ENCODE measurements around the gene DNM3.

The DNM3 gene

DNA sequence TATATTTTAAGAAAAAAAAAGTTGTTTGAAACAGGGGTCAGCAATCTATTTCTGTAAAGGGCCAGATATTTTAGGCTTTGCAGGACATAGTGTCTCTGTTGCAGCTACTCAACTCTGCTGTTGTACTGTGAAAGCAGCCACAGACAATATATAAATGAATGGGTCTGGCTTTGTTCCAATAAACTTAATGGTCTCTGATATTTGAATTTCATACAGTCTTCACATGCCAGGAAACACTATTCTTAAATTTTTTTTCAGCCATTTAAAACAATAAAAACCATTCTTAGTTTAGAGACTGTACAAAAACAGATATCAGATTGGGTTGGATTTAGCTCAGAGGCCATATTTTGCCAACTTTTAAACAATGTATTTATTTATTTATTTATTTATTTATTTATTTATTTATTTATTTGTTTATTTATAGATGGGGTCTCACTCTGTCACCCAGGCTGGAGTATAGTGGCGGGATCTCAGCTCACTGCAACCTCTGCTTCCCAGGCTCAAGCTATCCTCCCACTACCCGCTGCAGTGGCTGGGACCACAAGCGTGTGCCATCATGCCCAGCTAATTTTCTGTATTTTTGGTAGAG is 102.8 kb downstream of the DNM3 start:
- no peaks in the 10 kb centered on the region for H3K4me1 Mint-ChIP-seq
- H3K27ac Mint-ChIP-seq = no peak overlapping the region
- DNase-seq (ENCODE audit: low spot score in 2 of 2) = no peak
- no peaks in the 10 kb centered on the region for H3K9me3 Mint-ChIP-seq
- no peaks in the 10 kb centered on the region for H3K36me3 Mint-ChIP-seq
- no peak overlapping the region for H3K4me3 Mint-ChIP-seq
- ATAC-seq = no peak

DNA sequence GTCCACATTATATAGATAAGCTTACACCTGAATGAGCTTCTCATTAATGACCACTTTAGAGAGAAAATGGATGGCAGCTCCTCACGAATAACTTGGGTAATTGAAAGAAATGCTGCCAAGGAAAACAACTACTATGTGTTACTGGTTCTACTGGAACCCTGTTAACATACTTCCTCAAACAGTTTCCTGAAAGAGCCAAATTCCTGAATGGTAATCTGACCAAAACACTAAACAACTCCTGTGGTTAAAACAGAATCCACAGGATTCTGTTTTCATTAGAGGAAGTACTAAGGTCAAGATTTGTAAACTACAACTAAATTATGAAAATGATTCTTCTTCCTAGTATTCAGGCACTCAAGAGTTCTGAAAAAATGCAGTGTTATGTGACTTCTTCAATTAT is 107.2 kb downstream of the DNM3 start:
- Mint-ChIP-seq H3K9me3 (no peaks in the 10 kb centered on the region), H3K36me3 (no peaks in the 10 kb centered on the region), H3K27ac (no peak overlapping the region), H3K4me1 (no peaks in the 10 kb centered on the region), H3K4me3 (no peak overlapping the region)
- DNase-seq (ENCODE audit: low spot score in 2 of 2) (no peak), ATAC-seq (no peak)

DNA sequence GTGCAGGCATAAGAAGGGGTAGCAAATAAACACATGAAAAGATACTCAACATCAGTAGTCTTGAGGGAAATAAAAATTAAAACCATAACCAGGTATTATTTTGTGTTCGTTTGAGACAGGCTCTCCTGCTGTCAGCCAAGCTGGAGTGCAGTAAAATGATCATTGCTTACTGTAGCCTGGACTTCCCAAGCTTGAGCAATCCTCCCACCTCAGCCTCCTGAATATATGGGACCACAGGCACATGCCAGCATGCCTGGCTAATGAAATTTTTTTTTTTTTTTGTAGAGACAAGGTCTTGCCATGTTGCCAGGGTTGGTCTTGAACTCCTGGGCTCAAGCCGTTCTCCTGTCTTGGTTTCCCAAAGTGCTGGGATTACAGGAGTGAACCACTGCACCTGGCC is 108.0 kb downstream of the DNM3 start:
- H3K9me3 Mint-ChIP-seq = no peaks in the 10 kb centered on the region
- no peaks in the 10 kb centered on the region for H3K36me3 Mint-ChIP-seq
- ATAC-seq (no peak), DNase-seq (ENCODE audit: low spot score in 2 of 2) (no peak)
- H3K4me3 Mint-ChIP-seq = no peak overlapping the region
- H3K4me1 Mint-ChIP-seq = no peaks in the 10 kb centered on the region
- H3K27ac Mint-ChIP-seq = no peak overlapping the region

DNA sequence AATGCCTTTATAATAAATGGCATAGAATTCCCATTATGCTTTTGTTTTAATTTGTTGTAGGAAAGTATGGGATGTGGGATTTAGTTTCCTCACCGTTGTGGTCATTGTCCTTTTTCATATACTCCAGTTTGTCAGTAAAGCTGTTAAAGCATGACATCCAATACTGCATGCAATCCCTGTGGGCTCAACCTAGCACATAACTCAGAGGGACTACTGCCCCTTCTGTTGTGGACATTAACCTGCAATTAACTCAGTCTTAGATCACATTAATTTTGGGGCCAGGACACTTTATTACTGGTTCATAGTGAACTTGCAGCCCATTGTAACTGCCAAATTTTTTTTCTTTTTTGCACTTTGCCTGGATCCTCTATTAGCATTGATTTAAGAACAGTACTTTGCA is 112.5 kb downstream of the DNM3 start:
- no peaks in the 10 kb centered on the region for H3K4me1 Mint-ChIP-seq
- no peaks in the 10 kb centered on the region for H3K36me3 Mint-ChIP-seq
- DNase-seq (ENCODE audit: low spot score in 2 of 2) (no peak), ATAC-seq (no peak)
- H3K9me3 Mint-ChIP-seq = no peaks in the 10 kb centered on the region
- no peak overlapping the region for H3K27ac Mint-ChIP-seq
- no peak overlapping the region for H3K4me3 Mint-ChIP-seq

DNA sequence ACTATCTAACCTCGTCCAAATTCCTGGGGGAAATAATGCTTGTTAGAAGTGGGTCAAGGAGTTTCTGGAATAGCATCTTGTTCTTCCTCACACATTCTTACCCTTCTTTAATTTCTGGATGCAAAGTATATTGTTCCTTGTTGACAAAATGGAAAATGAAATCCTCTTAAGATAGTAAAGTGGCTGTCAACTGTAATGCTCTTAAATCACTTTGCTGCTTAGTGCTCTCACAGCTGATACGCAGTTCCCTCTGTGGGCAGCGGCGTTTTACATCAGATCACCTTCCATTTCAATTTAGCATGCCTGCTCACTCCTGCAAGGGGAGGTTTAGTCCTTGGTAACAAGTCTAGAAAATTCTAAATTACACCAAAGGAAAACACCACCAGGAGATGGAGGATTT is 113.1 kb downstream of the DNM3 start:
- no peaks in the 10 kb centered on the region for H3K9me3 Mint-ChIP-seq
- ATAC-seq = no peak
- no peak overlapping the region for H3K4me3 Mint-ChIP-seq
- no peak for DNase-seq (ENCODE audit: low spot score in 2 of 2)
- H3K27ac Mint-ChIP-seq = no peak overlapping the region
- H3K36me3 Mint-ChIP-seq = no peaks in the 10 kb centered on the region
- H3K4me1 Mint-ChIP-seq = no peaks in the 10 kb centered on the region

DNA sequence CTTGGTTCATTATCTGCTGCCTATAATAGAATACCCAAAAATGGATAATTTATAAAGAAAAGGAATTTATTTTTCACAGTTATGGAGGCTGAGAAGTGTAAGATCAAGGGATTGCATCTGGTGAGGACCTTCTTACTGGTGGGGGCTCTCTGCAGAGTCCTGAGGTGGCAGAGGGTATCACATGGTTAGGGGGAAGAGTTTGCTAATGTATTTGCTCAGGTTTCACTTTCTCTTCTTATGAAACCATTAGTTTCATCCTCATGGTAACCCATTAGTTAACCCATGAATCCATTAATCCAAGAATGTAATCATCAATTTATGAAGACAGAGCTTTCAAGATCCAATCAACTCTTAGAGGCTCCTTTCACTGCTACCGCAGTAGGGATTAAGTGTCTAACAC is 120.6 kb downstream of the DNM3 start:
- no peak for DNase-seq (ENCODE audit: low spot score in 2 of 2)
- H3K4me1 Mint-ChIP-seq = no peaks in the 10 kb centered on the region

DNA sequence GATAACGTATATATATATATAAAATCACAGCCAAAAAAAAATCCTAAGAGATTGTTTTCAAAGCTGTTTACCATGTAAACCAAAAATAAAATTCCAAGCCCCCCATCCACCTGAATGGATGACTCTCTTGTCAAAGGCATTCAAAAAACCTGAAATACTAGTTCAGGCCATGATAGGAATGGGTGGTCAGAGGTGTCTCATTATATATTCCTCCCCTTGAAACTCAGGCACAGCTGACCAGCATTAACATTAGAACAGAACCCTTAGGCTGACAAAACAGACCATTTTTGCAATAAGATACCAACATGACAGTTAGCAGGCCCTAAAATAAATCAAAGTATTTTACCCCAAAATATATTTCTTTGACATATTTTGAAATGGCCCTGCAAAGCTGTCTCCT is 122.5 kb downstream of the DNM3 start:
- no peaks in the 10 kb centered on the region for H3K9me3 Mint-ChIP-seq
- H3K27ac Mint-ChIP-seq = no peak overlapping the region
- no peak overlapping the region for H3K4me3 Mint-ChIP-seq
- DNase-seq (ENCODE audit: low spot score in 2 of 2) (no peak), ATAC-seq (no peak)
- no peaks in the 10 kb centered on the region for H3K4me1 Mint-ChIP-seq
- no peaks in the 10 kb centered on the region for H3K36me3 Mint-ChIP-seq

More for the DNA sequence above, 120.6 kb downstream of the DNM3 start:
- Mint-ChIP-seq H3K4me3 (no peak overlapping the region), H3K27ac (no peak overlapping the region), H3K9me3 (no peaks in the 10 kb centered on the region), H3K36me3 (no peaks in the 10 kb centered on the region)
- no peak for ATAC-seq

DNA sequence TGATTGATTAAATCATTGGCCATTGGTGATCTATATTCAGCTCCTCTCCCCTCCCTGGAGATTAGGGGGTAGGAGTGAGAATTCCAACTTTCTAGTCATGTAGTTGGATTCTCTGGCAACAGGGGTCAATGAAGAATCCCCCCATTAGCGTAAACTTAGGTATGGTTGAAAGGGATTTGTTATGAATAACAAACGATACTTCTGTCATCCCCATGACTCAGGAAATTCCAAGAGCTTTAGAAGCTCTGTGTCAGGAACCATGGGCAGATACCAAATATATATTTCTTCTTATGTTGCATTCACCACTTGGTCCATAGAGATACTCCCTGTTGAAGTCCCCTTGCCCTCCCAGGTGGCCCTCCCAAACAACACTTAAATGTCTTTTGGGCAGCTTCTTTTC is 124.5 kb downstream of the DNM3 start:
- no peak overlapping the region for H3K27ac Mint-ChIP-seq
- H3K36me3 Mint-ChIP-seq = no peaks in the 10 kb centered on the region
- DNase-seq (ENCODE audit: low spot score in 2 of 2) (no peak), ATAC-seq (no peak)
- H3K9me3 Mint-ChIP-seq = no peaks in the 10 kb centered on the region
- no peak overlapping the region for H3K4me3 Mint-ChIP-seq
- H3K4me1 Mint-ChIP-seq = no peaks in the 10 kb centered on the region

DNA sequence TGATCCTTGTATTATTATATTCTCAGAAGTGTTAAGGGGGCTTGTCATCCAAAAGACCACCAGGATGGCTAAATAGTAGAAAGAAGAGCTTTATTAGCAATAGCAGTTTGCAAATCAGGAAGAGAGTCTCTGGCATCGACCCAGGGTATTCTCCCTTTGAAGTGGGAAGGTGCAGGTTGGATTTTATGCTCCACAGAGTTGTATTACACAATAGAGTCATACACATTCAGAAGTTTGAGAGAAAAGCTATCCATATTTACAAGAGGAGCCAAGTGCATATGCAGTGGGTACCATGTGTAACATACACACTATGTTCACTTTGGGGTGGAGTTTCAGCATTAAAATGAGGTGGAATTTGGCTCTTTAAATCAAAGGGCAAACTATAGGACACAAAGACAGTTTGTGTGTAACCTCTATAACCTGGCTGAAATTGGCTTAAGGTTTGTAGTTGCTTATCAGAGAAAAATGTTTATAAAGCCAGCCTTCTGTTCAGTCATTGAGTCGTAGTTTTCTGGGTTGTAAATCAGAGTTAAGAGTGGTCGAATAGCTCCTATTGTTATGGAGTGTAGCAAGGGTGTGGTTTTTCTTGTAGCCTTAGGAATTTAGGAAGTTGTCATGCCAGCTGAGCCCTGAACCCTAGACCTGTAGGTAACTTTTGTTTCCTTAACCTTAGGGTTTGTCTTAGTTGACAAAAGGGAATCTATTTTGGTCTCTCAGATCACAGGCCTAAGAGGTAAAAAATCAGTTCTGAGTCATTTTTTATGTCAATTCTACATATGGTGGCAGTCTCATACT is 125.3 kb downstream of the DNM3 start:
- H3K4me1 Mint-ChIP-seq = no peaks in the 10 kb centered on the region
- no peak overlapping the region for H3K4me3 Mint-ChIP-seq
- H3K27ac Mint-ChIP-seq = no peak overlapping the region
- DNase-seq (ENCODE audit: low spot score in 2 of 2) = no peak
- H3K9me3 Mint-ChIP-seq = no peaks in the 10 kb centered on the region
- ATAC-seq = no peak
- H3K36me3 Mint-ChIP-seq = no peaks in the 10 kb centered on the region

DNA sequence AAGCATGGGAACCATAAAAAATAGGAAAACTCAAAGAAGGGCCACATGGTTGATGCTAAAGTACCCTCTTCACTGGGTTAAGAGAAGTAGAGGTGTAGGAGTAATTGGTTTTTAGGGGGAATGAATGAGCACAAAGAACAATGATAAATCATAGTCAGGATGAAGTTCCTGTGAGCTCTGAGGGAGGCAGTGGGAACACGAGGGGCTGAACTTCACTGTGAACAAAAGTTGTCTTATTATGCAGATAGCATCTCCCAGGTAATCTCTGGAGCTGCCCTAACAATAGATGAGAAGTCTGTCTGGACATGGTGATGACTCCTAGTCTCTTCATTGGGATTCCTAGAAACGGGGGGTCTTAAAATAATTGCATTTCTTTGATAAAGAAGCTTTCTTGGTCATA is 127.9 kb downstream of the DNM3 start:
- DNase-seq (ENCODE audit: low spot score in 2 of 2) (no peak), ATAC-seq (no peak)
- Mint-ChIP-seq H3K4me1 (no peaks in the 10 kb centered on the region), H3K36me3 (no peaks in the 10 kb centered on the region), H3K27ac (no peak overlapping the region), H3K9me3 (no peaks in the 10 kb centered on the region), H3K4me3 (no peak overlapping the region)

DNA sequence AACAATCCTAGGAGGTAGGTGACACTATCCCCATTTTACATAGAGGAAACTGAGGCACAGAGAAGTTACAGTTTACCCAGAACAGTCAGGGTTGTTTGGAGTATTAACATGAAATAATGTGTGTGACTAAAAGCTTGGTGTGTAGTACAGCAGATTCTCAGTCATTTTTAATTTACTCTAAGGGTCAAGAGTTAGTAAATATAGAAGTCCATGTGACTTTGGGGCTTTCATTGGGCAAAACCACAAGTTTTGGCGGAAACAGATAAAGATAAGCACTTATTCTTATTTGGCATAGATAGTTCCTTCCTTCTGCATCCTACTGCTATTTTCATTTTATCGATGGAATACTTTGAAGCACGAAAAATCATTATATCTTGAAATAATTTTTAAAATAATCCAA is 128.5 kb downstream of the DNM3 start:
- no peak for ATAC-seq
- H3K27ac Mint-ChIP-seq = no peak overlapping the region
- DNase-seq (ENCODE audit: low spot score in 2 of 2) = no peak
- no peak overlapping the region for H3K4me3 Mint-ChIP-seq
- H3K4me1 Mint-ChIP-seq = no peaks in the 10 kb centered on the region
- no peaks in the 10 kb centered on the region for H3K9me3 Mint-ChIP-seq
- H3K36me3 Mint-ChIP-seq = no peaks in the 10 kb centered on the region

DNA sequence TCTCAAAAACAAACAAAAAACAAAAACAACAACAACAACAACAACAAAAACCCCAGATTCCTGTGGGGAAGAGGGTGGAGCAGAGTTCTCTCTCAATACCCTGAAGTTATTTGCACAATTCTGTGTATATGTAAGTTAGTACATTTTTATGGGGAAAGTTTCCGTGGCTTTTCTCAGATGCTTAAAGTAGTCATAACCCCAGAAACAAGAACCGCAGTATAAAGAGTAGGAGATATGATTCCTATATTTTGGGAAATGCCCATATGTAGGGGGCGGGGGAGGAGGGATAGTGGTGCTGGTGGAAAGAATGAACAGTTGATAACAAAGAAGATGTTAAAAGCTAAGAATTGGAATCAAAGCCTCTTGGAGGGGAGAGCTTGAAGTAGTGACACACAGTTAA is 131.5 kb downstream of the DNM3 start:
- Mint-ChIP-seq H3K4me1 (no peaks in the 10 kb centered on the region), H3K36me3 (no peaks in the 10 kb centered on the region), H3K9me3 (no peaks in the 10 kb centered on the region), H3K27ac (no peak overlapping the region), H3K4me3 (no peak overlapping the region)
- DNase-seq (ENCODE audit: low spot score in 2 of 2) (no peak), ATAC-seq (no peak)

DNA sequence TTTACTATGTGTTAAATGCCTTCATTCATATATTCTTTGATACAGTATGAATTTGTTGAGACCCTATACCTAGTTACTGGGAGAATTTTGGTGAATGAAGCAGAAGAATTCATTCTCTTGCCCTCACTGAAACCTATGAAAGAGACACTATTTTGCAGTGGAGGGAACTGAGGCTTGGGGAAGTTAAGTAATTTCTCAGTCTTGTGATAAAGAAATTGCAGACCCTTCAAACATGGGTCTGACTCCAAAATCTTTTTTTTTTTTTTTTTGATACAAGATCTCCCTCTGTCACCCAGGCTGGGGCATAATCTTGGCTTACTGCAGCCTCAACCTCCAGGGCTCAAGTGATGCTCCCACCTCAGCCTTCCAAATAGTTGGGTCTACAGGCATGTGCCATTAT is 132.1 kb downstream of the DNM3 start:
- Mint-ChIP-seq H3K36me3 (no peaks in the 10 kb centered on the region), H3K27ac (no peak overlapping the region), H3K4me1 (no peaks in the 10 kb centered on the region), H3K9me3 (no peaks in the 10 kb centered on the region), H3K4me3 (no peak overlapping the region)
- ATAC-seq (no peak), DNase-seq (ENCODE audit: low spot score in 2 of 2) (no peak)

DNA sequence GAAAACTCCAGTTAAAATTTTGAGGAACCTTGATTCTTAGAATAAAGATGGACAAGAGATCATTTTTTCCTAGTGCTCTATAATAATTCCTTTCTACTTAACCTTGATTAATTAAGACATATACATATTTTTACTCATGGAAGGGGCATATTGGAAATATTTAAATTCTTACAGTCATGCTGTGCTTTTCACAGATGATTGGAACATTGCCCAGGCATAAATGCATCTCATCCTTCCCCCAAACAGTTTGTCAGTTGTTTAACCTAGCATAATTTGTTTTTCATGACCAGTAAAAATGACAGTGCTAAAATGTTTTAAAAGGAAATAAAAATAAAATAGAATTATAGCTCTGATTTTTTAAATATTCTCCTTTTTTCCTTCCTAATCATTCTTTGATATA is 140.0 kb downstream of the DNM3 start:
- Mint-ChIP-seq H3K36me3 (no peaks in the 10 kb centered on the region), H3K4me1 (no peaks in the 10 kb centered on the region), H3K27ac (no peak overlapping the region), H3K9me3 (no peaks in the 10 kb centered on the region), H3K4me3 (no peak overlapping the region)
- ATAC-seq = no peak
- DNase-seq (ENCODE audit: low spot score in 2 of 2) = no peak

DNA sequence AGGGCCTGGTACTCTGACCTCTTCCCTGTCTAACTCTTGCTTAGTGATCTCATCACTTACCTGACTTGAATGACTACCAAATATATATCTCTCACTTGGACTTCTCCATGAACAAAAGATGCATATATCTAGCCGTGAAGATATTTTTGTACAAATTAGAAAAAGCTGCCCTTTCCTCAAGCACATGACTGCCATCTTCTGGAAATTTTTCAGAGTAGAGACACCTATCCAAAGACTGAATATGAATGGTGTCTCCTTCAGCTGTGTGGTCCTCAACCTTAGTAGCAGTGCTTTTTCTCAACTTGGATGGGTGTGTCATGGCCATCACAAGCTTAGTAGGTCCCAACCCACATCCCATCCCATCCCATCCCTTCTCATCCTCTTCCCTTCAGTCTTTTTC is 142.3 kb downstream of the DNM3 start:
- Mint-ChIP-seq H3K4me3 (no peak overlapping the region), H3K9me3 (no peaks in the 10 kb centered on the region), H3K36me3 (no peaks in the 10 kb centered on the region), H3K27ac (no peak overlapping the region), H3K4me1 (no peaks in the 10 kb centered on the region)
- DNase-seq (ENCODE audit: low spot score in 2 of 2) (no peak), ATAC-seq (no peak)

DNA sequence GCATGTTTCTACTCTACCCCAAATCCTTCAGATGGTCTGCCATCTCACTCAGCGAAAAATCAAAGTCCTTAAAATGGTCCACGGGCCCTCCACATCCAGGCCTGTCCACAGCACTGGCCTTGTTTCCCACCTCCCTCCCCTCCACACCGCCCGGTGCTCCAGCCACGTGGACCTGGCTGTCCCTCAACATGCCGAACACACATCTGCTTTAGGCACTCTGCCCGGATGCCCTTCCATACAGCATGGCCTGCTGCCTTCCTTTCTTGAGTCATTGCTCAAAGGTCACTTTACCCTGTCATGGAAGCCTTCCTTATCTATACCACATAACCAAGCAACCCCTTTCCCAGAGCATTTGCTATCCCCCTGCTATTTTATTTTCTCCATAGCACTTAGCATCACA is 143.0 kb downstream of the DNM3 start:
- DNase-seq (ENCODE audit: low spot score in 2 of 2) (no peak), ATAC-seq (no peak)
- H3K36me3 Mint-ChIP-seq = no peaks in the 10 kb centered on the region
- no peak overlapping the region for H3K27ac Mint-ChIP-seq
- H3K4me1 Mint-ChIP-seq = no peaks in the 10 kb centered on the region
- H3K9me3 Mint-ChIP-seq = no peaks in the 10 kb centered on the region
- no peak overlapping the region for H3K4me3 Mint-ChIP-seq

Measured in stimulated activated effector memory CD8-positive, alpha-beta T cell treated with anti-CD3 and anti-CD28 coated beads, Interleukin-12 subunit alpha, Interleukin-12 subunit beta, amount 100 ng/mL, for 72 hours (primary cell).